SK-N-MC (cell line): ENCODE results near the gene ZNF175.

Source experiments
- EZH2 ChIP-seq: fragments of 200-600 bp; sonication (generic); IDR thresholded peaks from one replicate; pipeline ENCODE4 v1.6.1; 2017; ENCODE audit warnings: antibody characterized with exemption
- FOXP2 ChIP-seq: optimal IDR thresholded peaks from 2 replicates; pipeline ENCODE3; 2011; ENCODE audit warnings: mild to moderate bottlenecking, moderate library complexity; ENCODE audit not compliant: insufficient read depth; ENCODE audit errors: extremely low read length, control extremely low read depth
- POLR2AphosphoS5 ChIP-seq: IDR thresholded peaks from 2 replicates; pipeline ENCODE4 v1.6.1; 2012; ENCODE audit warnings: mild to moderate bottlenecking, low read depth, low read length, borderline replicate concordance

- no peak for TF ChIP-seq POLR2AphosphoS5
- TF ChIP-seq EZH2, result no peak
- TF ChIP-seq FOXP2, result no peak
These were observed 2.6 kb upstream of the ZNF175 start for GRCh38 chr19:51568456-51568855.
